ENCODE measurements around the gene ADAMTS10.

DNA sequence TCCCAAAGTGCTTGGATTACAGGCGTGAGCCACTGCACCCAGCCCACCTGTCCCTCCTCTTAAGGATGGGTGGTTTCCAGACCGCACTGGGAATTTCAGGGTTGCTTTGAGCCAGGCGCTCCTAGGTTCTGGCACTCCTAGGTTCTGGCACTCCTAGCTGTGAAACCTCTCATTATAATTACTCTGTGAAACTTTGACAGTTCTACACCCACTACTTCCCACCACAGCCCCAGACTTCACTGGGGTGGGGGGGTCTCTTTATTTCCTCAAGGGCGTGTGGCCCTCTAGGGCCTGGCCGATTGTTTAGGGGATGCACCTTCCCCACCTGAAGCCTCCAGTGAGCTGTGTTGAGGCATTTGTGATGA, 2.3 kb upstream of the ADAMTS10 start:
- TF ChIP-seq, protein P1, sequence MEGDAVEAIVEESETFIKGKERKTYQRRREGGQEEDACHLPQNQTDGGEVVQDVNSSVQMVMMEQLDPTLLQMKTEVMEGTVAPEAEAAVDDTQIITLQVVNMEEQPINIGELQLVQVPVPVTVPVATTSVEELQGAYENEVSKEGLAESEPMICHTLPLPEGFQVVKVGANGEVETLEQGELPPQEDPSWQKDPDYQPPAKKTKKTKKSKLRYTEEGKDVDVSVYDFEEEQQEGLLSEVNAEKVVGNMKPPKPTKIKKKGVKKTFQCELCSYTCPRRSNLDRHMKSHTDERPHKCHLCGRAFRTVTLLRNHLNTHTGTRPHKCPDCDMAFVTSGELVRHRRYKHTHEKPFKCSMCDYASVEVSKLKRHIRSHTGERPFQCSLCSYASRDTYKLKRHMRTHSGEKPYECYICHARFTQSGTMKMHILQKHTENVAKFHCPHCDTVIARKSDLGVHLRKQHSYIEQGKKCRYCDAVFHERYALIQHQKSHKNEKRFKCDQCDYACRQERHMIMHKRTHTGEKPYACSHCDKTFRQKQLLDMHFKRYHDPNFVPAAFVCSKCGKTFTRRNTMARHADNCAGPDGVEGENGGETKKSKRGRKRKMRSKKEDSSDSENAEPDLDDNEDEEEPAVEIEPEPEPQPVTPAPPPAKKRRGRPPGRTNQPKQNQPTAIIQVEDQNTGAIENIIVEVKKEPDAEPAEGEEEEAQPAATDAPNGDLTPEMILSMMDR (conservative IDR thresholded peaks at IDR 0.05; ENCODE audit: low read length), result no peak
- no peak for TF ChIP-seq EZH2phosphoT487 (IDR thresholded peaks at IDR 0.05; ENCODE audit: borderline replicate concordance, low read depth, low read length)

Measured in OCI-LY7 (cell line).